SK-N-SH (cell line): Measurements from ENCODE around the gene DNAH14. TPM values are rescaled to one million over a fixed set of nuclear protein-coding genes. Genes with fewer than 3 reads are reported as not detected.

Experiments
- CTCF ChIA-PET: fragments of 300-600, 350-600 bp; formaldehyde crosslinking; extraction: SDS; loops from one replicate; lab custom pipeline; 2021; lab: Yijun Ruan, JAX
- POLR2A ChIA-PET: fragments of 350-600 bp; sonication (Branson Sonifier 250); formaldehyde crosslinking; extraction: SDS; loops from one replicate; lab custom pipeline; 2020; ENCODE audit warnings: antibody characterized with exemption, inconsistent platforms; lab: Yijun Ruan, JAX
- DNase-seq: peaks from one replicate; pipeline ENCODE4 v3.0.0; 2012
- H2AFZ ChIP-seq: fragments of 200-600 bp; sonication (generic); 2 replicates; pipeline ENCODE4 v1.8.1; 2016; ENCODE audit warnings: antibody characterized with exemption, mild to moderate bottlenecking, low read depth
- H3F3A ChIP-seq: fragments of 200-600 bp; sonication (generic); replicated peaks from 2 replicates; pipeline ENCODE3; 2016; ENCODE audit warnings: antibody characterized with exemption, mild to moderate bottlenecking; ENCODE audit not compliant: insufficient read depth
- H3K27ac ChIP-seq, 2 experiments: fragments of 200-500 bp in 1 of 2; fragments of 200-600 bp in 1 of 2; sonication (Bioruptor generic) in 1 of 2; sonication (generic), shearing (Covaris generic) in 1 of 2; 2 replicates each; pipeline versions ENCODE4 v1.5.1 to v1.6.1; 2014 to 2016; ENCODE audit warnings: low read depth in 2 of 2, inconsistent platforms in 1 of 2, low read length in 1 of 2, mild to moderate bottlenecking in 1 of 2, mixed read lengths in 1 of 2
- H3K27me3 ChIP-seq: fragments of 200-600 bp; sonication (generic), shearing (Covaris generic); 2 replicates; pipeline ENCODE4 v1.6.1; 2016; ENCODE audit warnings: mixed run types; ENCODE audit not compliant: insufficient read depth
- H3K36me3 ChIP-seq, 2 experiments: fragments of 200-500 bp in 1 of 2; fragments of 200-600 bp in 1 of 2; sonication (Bioruptor generic) in 1 of 2; sonication (generic) in 1 of 2; replicated peaks in 1 of 2; 2 replicates each; pipeline versions ENCODE3 to v1.5.1; 2014 to 2016; ENCODE audit warnings: low read length in 1 of 2, mild to moderate bottlenecking in 1 of 2; ENCODE audit not compliant: insufficient read depth in 2 of 2, control insufficient read depth in 1 of 2
- H3K4me1 ChIP-seq, 2 experiments: fragments of 200-500 bp in 1 of 2; fragments of 200-600 bp in 1 of 2; sonication (Bioruptor generic) in 1 of 2; sonication (generic), shearing (Covaris generic) in 1 of 2; 2 replicates each; pipeline versions ENCODE4 v1.5.1 to v1.6.1; 2014 to 2016; ENCODE audit warnings: low read depth in 1 of 2, low read length in 1 of 2, mixed run types in 1 of 2; ENCODE audit not compliant: insufficient read depth in 2 of 2, control insufficient read depth in 1 of 2
- H3K4me2 ChIP-seq: fragments of 200-600 bp; sonication (generic), shearing (Covaris generic); 2 replicates; pipeline ENCODE4 v1.6.1; 2017; ENCODE audit warnings: mixed run types
- H3K4me3 ChIP-seq, 2 experiments: fragments of 200-500 bp in 1 of 2; fragments of 200-600 bp in 1 of 2; sonication (Bioruptor generic) in 1 of 2; sonication (generic), shearing (Covaris generic) in 1 of 2; 2 replicates each; pipeline versions ENCODE4 v1.5.1 to v1.8.1; 2014 to 2016; ENCODE audit warnings: low read depth in 2 of 2, inconsistent platforms in 1 of 2, low read length in 1 of 2, mild to moderate bottlenecking in 1 of 2, mixed read lengths in 1 of 2, moderate library complexity in 1 of 2
- H3K79me2 ChIP-seq: fragments of 200-600 bp; sonication (generic); 2 replicates; pipeline ENCODE4 v1.8.1; 2017; ENCODE audit warnings: mild to moderate bottlenecking; ENCODE audit not compliant: insufficient read depth
- H3K9ac ChIP-seq: fragments of 200-600 bp; sonication (generic); 2 replicates; pipeline ENCODE4 v1.6.1; 2017; ENCODE audit warnings: mixed run types
- H3K9me2 ChIP-seq: fragments of 200-600 bp; sonication (generic); 2 replicates; pipeline ENCODE4 v1.6.1; 2017; ENCODE audit warnings: mixed run types
- H3K9me3 ChIP-seq: fragments of 200-600 bp; sonication (generic); 2 replicates; pipeline ENCODE4 v1.6.1; 2017; ENCODE audit warnings: mixed run types, mild to moderate bottlenecking, moderate library complexity
- H4K20me1 ChIP-seq: fragments of 200-600 bp; sonication (generic); 2 replicates; pipeline ENCODE4 v1.6.1; 2017; ENCODE audit warnings: mild to moderate bottlenecking, mixed run types; ENCODE audit not compliant: insufficient read depth
- FOXJ3 ChIP-seq: sonication (generic); formaldehyde crosslinking; IDR thresholded peaks from 2 replicates; pipeline ENCODE4 v1.5.1; 2020; ENCODE audit warnings: mild to moderate bottlenecking, missing genetic modification reagents
- GABPA ChIP-seq: IDR thresholded peaks from 2 replicates; pipeline ENCODE4 v1.4.0; 2012; ENCODE audit warnings: low read depth, mild to moderate bottlenecking
- IRF3 ChIP-seq: fragments of 150-350 bp; IDR thresholded peaks from 2 replicates; pipeline ENCODE4 v1.6.1; 2016; ENCODE audit warnings: mild to moderate bottlenecking, low read depth, low read length
- MAX ChIP-seq: IDR thresholded peaks from 2 replicates; pipeline ENCODE4 v1.4.0; 2012; ENCODE audit warnings: low read depth
- RCOR1 ChIP-seq: fragments of 150-350 bp; IDR thresholded peaks from 2 replicates; pipeline ENCODE4 v1.6.1; 2017; ENCODE audit warnings: antibody characterized with exemption, low read length
- RFX5 ChIP-seq: IDR thresholded peaks from 2 replicates; pipeline ENCODE4 v1.6.1; 2012; ENCODE audit warnings: mild to moderate bottlenecking, improper control_type of control experiment, low read length
- SIN3A ChIP-seq: IDR thresholded peaks from 2 replicates; pipeline ENCODE4 v1.6.1; 2012; ENCODE audit warnings: low read depth, mild to moderate bottlenecking, low read length, moderate library complexity, borderline replicate concordance
- WGBS: methylation state at CpG from one replicate; pipeline ENCODE4 v1.1.6; 2017; ENCODE audit warnings: low lambda C conversion rate; 5-methylcytosine and 5-hydroxymethylcytosine counted together
- polyA plus RNA-seq, 3 experiments: library from polyadenylated mRNA; depleted of rRNA; stranded (reverse); fragments of >200 nt; gene quantifications; 2 replicates each; pipeline ENCODE4 v1.2.3, GENCODE V29; 2012
- TF ChIP-seq, protein P1 (sequence below): IDR thresholded peaks from 2 replicates; pipeline ENCODE4 v1.6.1; 2012; ENCODE audit warnings: mild to moderate bottlenecking, low read depth, low read length, moderate library complexity
- TF ChIP-seq, protein P2 (sequence below): IDR thresholded peaks from 2 replicates; pipeline ENCODE4; 2012
- TF ChIP-seq, protein P3 (sequence below): fragments of 200-600 bp; sonication (generic); IDR thresholded peaks from 2 replicates; pipeline ENCODE4 v1.6.1; 2017; ENCODE audit warnings: antibody characterized with exemption, mild to moderate bottlenecking, moderate library complexity

The DNAH14 gene
- polyA plus RNA-seq, 1 of the 3 experiments (the other 2 are of a cell fraction), result 8.0 TPM

GRCh38 chr1:225224287-225224686, 294.8 kb downstream of the DNAH14 start (continued):
- TF ChIP-seq, protein P1, sequence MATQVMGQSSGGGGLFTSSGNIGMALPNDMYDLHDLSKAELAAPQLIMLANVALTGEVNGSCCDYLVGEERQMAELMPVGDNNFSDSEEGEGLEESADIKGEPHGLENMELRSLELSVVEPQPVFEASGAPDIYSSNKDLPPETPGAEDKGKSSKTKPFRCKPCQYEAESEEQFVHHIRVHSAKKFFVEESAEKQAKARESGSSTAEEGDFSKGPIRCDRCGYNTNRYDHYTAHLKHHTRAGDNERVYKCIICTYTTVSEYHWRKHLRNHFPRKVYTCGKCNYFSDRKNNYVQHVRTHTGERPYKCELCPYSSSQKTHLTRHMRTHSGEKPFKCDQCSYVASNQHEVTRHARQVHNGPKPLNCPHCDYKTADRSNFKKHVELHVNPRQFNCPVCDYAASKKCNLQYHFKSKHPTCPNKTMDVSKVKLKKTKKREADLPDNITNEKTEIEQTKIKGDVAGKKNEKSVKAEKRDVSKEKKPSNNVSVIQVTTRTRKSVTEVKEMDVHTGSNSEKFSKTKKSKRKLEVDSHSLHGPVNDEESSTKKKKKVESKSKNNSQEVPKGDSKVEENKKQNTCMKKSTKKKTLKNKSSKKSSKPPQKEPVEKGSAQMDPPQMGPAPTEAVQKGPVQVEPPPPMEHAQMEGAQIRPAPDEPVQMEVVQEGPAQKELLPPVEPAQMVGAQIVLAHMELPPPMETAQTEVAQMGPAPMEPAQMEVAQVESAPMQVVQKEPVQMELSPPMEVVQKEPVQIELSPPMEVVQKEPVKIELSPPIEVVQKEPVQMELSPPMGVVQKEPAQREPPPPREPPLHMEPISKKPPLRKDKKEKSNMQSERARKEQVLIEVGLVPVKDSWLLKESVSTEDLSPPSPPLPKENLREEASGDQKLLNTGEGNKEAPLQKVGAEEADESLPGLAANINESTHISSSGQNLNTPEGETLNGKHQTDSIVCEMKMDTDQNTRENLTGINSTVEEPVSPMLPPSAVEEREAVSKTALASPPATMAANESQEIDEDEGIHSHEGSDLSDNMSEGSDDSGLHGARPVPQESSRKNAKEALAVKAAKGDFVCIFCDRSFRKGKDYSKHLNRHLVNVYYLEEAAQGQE, result no peak

GRCh38 chr1:225225681-225226080, 296.2 kb downstream of the DNAH14 start:
- H3K27ac ChIP-seq, result no peak overlapping the region
- no peak overlapping the region for H3K9ac ChIP-seq
- POLR2A ChIA-PET, result no interaction called here
- TF ChIP-seq, protein P2, sequence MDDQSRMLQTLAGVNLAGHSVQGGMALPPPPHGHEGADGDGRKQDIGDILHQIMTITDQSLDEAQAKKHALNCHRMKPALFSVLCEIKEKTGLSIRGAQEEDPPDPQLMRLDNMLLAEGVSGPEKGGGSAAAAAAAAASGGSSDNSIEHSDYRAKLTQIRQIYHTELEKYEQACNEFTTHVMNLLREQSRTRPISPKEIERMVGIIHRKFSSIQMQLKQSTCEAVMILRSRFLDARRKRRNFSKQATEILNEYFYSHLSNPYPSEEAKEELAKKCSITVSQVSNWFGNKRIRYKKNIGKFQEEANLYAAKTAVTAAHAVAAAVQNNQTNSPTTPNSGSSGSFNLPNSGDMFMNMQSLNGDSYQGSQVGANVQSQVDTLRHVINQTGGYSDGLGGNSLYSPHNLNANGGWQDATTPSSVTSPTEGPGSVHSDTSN, result no peak
- TF ChIP-seq RFX5 (no peak), FOXJ3 (no peak), GABPA (no peak), SIN3A (no peak), RCOR1 (no peak), MAX (no peak), IRF3 (no peak)
- TF ChIP-seq, protein P3, sequence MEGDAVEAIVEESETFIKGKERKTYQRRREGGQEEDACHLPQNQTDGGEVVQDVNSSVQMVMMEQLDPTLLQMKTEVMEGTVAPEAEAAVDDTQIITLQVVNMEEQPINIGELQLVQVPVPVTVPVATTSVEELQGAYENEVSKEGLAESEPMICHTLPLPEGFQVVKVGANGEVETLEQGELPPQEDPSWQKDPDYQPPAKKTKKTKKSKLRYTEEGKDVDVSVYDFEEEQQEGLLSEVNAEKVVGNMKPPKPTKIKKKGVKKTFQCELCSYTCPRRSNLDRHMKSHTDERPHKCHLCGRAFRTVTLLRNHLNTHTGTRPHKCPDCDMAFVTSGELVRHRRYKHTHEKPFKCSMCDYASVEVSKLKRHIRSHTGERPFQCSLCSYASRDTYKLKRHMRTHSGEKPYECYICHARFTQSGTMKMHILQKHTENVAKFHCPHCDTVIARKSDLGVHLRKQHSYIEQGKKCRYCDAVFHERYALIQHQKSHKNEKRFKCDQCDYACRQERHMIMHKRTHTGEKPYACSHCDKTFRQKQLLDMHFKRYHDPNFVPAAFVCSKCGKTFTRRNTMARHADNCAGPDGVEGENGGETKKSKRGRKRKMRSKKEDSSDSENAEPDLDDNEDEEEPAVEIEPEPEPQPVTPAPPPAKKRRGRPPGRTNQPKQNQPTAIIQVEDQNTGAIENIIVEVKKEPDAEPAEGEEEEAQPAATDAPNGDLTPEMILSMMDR, result no peak
- no peak for DNase-seq
- H4K20me1 ChIP-seq, result no peaks in the 10 kb centered on the region
- H3K4me1 ChIP-seq, result peaks cover 0 to 2% of the 10 kb centered on the region in 2 experiments; a peak in 1 of 4 replicates
- no peak overlapping the region for H2AFZ ChIP-seq
- no peaks in the 10 kb centered on the region for H3K9me3 ChIP-seq
- no peak overlapping the region for H3K4me2 ChIP-seq
- WGBS, result 90% methylated on average over 2 of the region's 2 CpGs
- H3K4me3 ChIP-seq, result no peak overlapping the region
- H3K36me3 ChIP-seq, result no peaks in the 10 kb centered on the region
- H3K79me2 ChIP-seq, result no peaks in the 10 kb centered on the region
- no peaks in the 10 kb centered on the region for H3K27me3 ChIP-seq
- CTCF ChIA-PET, result no interaction called here
- no peaks in the 10 kb centered on the region for H3F3A ChIP-seq
- H3K9me2 ChIP-seq, result no peaks in the 10 kb centered on the region
